ENCODE data around the gene CBX1. TPM values are rescaled to one million over a fixed set of nuclear protein-coding genes. Genes with fewer than 3 reads are reported as not detected.

The CBX1 gene
- total RNA-seq, 1 donor from 2014 or later = 91.1 TPM

DNA sequence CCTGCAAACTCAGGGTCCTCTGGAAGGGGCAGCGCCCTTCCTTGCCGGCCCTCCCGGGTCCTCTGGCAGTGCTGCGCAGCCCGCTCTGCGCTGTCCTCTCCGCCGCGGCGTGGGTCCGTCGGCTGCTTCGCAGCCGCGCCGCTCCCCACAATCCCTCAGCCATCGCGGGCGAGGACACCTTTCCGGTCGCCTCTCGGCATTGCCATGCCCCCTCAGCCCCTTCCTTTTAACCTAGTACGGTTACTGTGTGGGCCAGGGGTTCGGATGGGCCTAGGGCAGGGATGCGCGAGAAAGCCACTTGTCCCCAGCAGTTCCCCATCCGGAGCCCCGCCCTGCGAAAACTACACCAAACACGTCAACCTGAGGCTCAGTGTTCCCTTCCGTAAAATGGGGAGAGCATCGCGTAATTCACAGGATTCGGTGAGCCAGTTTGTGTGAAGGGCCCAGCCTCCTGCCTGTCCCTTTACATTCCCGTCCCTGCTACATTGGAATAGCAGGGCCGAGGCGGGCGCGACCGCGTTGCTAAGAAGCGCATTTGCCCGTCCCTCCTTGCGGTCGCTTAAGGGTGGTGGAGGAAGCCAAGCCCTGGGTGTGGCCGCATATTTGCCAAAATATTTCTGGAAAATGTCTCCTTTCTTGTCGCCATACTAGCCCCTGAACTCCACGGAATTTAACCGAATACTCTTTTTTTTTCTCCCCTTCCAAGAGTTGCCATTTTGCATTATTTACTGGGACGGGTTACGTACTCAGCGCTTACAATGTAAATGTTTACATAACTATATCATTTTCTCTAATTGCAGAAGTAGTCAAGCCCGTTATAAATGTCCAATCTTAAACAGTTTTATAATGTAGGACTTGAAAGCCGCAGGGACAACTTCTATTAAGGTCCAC lies 76.9 kb downstream of the CBX1 start:
- no peaks in the 10 kb centered on the region for H3K9me3 Mint-ChIP-seq (ENCODE audit: unreplicated experiment)
- H3K27me3 Mint-ChIP-seq (ENCODE audit: unreplicated experiment) = peaks cover 14% of the 10 kb centered on the region
- H3K4me1 Mint-ChIP-seq (ENCODE audit: unreplicated experiment) = peaks cover 10% of the 10 kb centered on the region
- no peaks in the 10 kb centered on the region for H3K36me3 Mint-ChIP-seq (ENCODE audit: low read depth, unreplicated experiment)
- TF ChIP-seq, protein P1, sequence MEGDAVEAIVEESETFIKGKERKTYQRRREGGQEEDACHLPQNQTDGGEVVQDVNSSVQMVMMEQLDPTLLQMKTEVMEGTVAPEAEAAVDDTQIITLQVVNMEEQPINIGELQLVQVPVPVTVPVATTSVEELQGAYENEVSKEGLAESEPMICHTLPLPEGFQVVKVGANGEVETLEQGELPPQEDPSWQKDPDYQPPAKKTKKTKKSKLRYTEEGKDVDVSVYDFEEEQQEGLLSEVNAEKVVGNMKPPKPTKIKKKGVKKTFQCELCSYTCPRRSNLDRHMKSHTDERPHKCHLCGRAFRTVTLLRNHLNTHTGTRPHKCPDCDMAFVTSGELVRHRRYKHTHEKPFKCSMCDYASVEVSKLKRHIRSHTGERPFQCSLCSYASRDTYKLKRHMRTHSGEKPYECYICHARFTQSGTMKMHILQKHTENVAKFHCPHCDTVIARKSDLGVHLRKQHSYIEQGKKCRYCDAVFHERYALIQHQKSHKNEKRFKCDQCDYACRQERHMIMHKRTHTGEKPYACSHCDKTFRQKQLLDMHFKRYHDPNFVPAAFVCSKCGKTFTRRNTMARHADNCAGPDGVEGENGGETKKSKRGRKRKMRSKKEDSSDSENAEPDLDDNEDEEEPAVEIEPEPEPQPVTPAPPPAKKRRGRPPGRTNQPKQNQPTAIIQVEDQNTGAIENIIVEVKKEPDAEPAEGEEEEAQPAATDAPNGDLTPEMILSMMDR (IDR thresholded peaks at IDR 0.05; ENCODE audit: unreplicated experiment) = no peak
- peak overlapping the region; percentile 64 for H3K27ac Mint-ChIP-seq (ENCODE audit: unreplicated experiment)
- no peak for DNase-seq (ENCODE audit: low spot score)
- H3K4me3 Mint-ChIP-seq (ENCODE audit: unreplicated experiment) = peak overlapping the region; percentile 88

DNA sequence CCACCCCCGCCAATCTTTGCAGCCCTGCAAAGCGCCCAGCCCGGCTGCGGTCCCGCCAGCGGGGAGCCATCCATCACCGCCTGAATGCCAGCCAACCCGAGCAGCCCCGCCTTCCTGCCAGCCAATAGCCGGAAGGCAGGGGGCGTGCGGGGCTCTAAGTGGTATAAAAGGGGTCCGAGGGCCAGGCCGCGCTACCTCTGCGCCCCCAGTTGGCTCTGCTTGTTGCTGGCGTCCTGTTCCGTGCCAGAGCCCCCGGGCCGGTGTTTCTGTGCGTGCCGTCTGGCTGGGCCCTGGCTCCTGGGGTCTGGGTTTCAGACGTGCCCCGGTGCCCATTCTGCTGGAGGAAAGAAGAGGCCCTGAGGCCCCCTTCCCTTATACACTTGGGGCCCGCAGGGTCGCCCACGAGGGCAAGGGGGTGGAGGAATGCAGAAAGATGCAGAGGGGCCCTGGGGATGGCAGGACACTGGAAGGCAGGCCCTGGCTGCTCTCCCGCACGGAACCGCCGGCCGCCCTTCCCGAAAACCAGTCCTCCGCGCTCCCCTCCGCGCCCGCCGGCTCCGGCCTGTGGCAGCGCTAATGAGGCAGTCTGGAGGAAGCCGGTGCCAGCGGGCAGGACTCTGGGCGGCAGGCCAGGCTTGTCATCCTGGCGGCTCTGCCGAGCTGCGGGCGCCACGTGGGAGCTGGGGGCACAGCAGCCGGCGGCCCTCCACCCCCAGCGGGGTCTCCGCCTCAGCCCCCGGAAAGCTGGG lies 77.7 kb downstream of the CBX1 start:
- peak overlapping the region; percentile 71 for H3K4me3 Mint-ChIP-seq (ENCODE audit: unreplicated experiment)
- H3K27me3 Mint-ChIP-seq (ENCODE audit: unreplicated experiment) = peaks cover 10% of the 10 kb centered on the region
- peak; percentile 62 for DNase-seq (ENCODE audit: low spot score)
- TF ChIP-seq, protein P1 (IDR thresholded peaks at IDR 0.05; ENCODE audit: unreplicated experiment) = no peak
- no peak overlapping the region for H3K27ac Mint-ChIP-seq (ENCODE audit: unreplicated experiment)
- H3K4me1 Mint-ChIP-seq (ENCODE audit: unreplicated experiment) = peaks cover 10% of the 10 kb centered on the region
- no peaks in the 10 kb centered on the region for H3K9me3 Mint-ChIP-seq (ENCODE audit: unreplicated experiment)
- H3K36me3 Mint-ChIP-seq (ENCODE audit: low read depth, unreplicated experiment) = no peaks in the 10 kb centered on the region

DNA sequence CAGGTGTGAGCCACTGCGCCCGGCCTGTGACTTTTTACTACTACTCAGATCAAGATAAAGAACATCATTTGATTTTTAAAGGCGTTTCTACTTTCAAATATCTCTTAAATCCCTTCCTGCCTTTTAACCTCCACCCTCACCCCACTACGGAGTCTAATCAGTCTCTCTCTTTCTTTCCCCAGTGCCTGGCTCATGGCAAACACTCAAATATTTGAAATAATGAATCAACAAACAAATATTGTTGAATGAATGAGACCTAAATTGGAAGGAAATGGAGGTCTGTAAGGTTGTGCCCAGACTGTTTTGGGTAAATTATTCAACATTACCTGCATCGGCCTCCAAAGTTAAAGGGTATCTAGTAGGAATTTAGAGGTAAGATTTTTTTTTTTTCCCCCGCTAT lies 78.4 kb downstream of the CBX1 start:
- peaks cover 8% of the 10 kb centered on the region for H3K27me3 Mint-ChIP-seq (ENCODE audit: unreplicated experiment)
- TF ChIP-seq, protein P1 (IDR thresholded peaks at IDR 0.05; ENCODE audit: unreplicated experiment) = no peak
- H3K9me3 Mint-ChIP-seq (ENCODE audit: unreplicated experiment) = no peaks in the 10 kb centered on the region
- H3K27ac Mint-ChIP-seq (ENCODE audit: unreplicated experiment) = no peak overlapping the region
- no peak overlapping the region for H3K4me3 Mint-ChIP-seq (ENCODE audit: unreplicated experiment)
- DNase-seq (ENCODE audit: low spot score) = no peak
- H3K4me1 Mint-ChIP-seq (ENCODE audit: unreplicated experiment) = peaks cover 10% of the 10 kb centered on the region
- no peaks in the 10 kb centered on the region for H3K36me3 Mint-ChIP-seq (ENCODE audit: low read depth, unreplicated experiment)

DNA sequence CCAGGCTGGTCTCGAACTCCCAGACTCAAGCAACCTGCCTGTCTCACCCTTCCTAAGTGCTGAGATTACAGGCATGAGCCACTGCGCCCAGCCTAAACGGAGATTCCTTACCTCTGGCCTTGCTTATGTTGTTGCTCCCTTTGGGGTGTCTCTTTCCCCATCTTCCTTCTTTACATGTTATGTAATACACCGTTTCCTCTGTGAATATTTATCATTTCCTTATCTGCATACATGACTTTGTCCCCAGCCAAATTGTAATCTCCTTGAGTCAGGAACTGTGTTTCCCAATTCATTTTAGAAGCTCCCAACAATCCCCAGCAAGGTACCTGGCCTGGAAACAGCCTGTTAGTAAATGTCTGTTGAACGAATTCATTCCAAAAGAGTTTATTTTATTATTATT lies 79.3 kb downstream of the CBX1 start:
- TF ChIP-seq, protein P1 (IDR thresholded peaks at IDR 0.05; ENCODE audit: unreplicated experiment) = no peak
- Mint-ChIP-seq H3K27me3 (ENCODE audit: unreplicated experiment) (peaks cover 8% of the 10 kb centered on the region), H3K4me1 (ENCODE audit: unreplicated experiment) (peaks cover 10% of the 10 kb centered on the region), H3K4me3 (ENCODE audit: unreplicated experiment) (no peak overlapping the region), H3K9me3 (ENCODE audit: unreplicated experiment) (no peaks in the 10 kb centered on the region), H3K36me3 (ENCODE audit: low read depth, unreplicated experiment) (no peaks in the 10 kb centered on the region), H3K27ac (ENCODE audit: unreplicated experiment) (no peak overlapping the region)
- no peak for DNase-seq (ENCODE audit: low spot score)

Small RNA genes within 50 kb of the gene (microRNA-seq; reads per million reads assigned to microRNA genes)
- gene MIR152 (ENCODE audit: unreplicated experiment) = 15.7 reads per million, percentile 64 among the genes with 10 or more reads in this experiment

Other genes with a start within 250 kb of the CBX1 start
- gene SP2, start 205.2 kb downstream of the CBX1 start, total RNA-seq (ENCODE audit: unreplicated experiment) = 12.4 TPM
- gene PNPO, start 159.9 kb downstream of the CBX1 start, total RNA-seq (ENCODE audit: unreplicated experiment) = 16.4 TPM
- not detected for gene PRR15L, start 143.6 kb downstream of the CBX1 start, total RNA-seq (ENCODE audit: unreplicated experiment)
- 156 TPM for gene CDK5RAP3, start 130.4 kb downstream of the CBX1 start, total RNA-seq (ENCODE audit: unreplicated experiment)
- not detected for gene COPZ2, start 63.7 kb downstream of the CBX1 start, total RNA-seq (ENCODE audit: unreplicated experiment)
- 243 TPM for gene NFE2L1, start 53.1 kb downstream of the CBX1 start, total RNA-seq (ENCODE audit: unreplicated experiment)
- 16.6 TPM for gene SNX11, start 6.3 kb upstream of the CBX1 start, total RNA-seq (ENCODE audit: unreplicated experiment)